HCT116 (cell line): ENCODE data around the gene RNF128. TPM values are rescaled to one million over a fixed set of nuclear protein-coding genes. Genes with fewer than 3 reads are reported as not detected.

Source experiments
- ATAC-seq: fragments of 200-7000 bp; cut with Tn5 transposase; 2 replicates; pipeline ENCODE4 v1.9.1; 2020; ENCODE audit warnings: mild to moderate bottlenecking, moderate library complexity
- BruUV-seq: library from RNA; stranded (reverse); fragments of 400-500 nt; replicated peaks from 2 replicates; lab custom pipeline; 2021; lab: Mats Ljungman, UMichigan
- CTCF ChIA-PET: fragments of 300-600 bp; sonication (Branson Sonifier 250); formaldehyde crosslinking; loops from one replicate; lab custom pipeline; 2021; ENCODE audit warnings: antibody characterized with exemption; lab: Charles Lee
- POLR2A ChIA-PET: fragments of 300-600, 350-600 bp; sonication (Branson Sonifier 250); formaldehyde crosslinking; loops from one replicate; lab custom pipeline; 2021; ENCODE audit warnings: antibody characterized with exemption; lab: Charles Lee
- RAD21 ChIA-PET, 2 experiments: fragments of 300-600 bp; sonication (Branson Sonifier 250); formaldehyde crosslinking; loops; one replicate each; lab custom pipeline; 2023; ENCODE audit warnings: low total read pairs in 2 of 2; ENCODE audit not compliant: uncharacterized antibody in 2 of 2, unreplicated experiment in 2 of 2, low non-redundant PET in 1 of 2; lab: Charles Lee
- DNase-seq: peaks from one replicate; pipeline ENCODE4 v3.0.0-alpha.2; 2010; ENCODE audit warnings: low read depth, low spot score
- H2AFZ ChIP-seq: fragments of 200-600 bp; shearing (Covaris generic), sonication (generic); 2 replicates; pipeline ENCODE4 v1.6.1; 2017; ENCODE audit warnings: low read depth, mixed run types, mixed read lengths, antibody characterized with exemption, low read length; ENCODE audit not compliant: poor library complexity, severe bottlenecking
- H3K27ac ChIP-seq: 2 replicates; pipeline ENCODE4 v1.5.1; 2012; ENCODE audit warnings: low read depth, low read length
- H3K27me3 ChIP-seq: fragments of 200-600 bp; sonication (generic); 2 replicates; pipeline ENCODE4 v1.6.1; 2016; ENCODE audit warnings: mixed run types, low read length, mixed read lengths; ENCODE audit not compliant: insufficient read depth
- H3K36me3 ChIP-seq, 2 experiments: fragments of 200-500 bp in 1 of 2; fragments of 200-600 bp in 1 of 2; sonication (Bioruptor generic) in 1 of 2; sonication (generic) in 1 of 2; 2 replicates each; pipeline versions ENCODE4 v1.5.1 to v1.6.1; 2014 to 2016; ENCODE audit warnings: low read length in 2 of 2, inconsistent platforms in 1 of 2, mixed read lengths in 1 of 2, mixed run types in 1 of 2; ENCODE audit not compliant: insufficient read depth in 2 of 2, control insufficient read depth in 1 of 2
- H3K4me1 ChIP-seq, 2 experiments: fragments of 200-600 bp in 1 of 2; sonication (generic) in 1 of 2; 2 replicates each; pipeline versions ENCODE4 v1.5.1 to v1.6.1; 2012 to 2017; ENCODE audit warnings: low read length in 2 of 2, inconsistent platforms in 1 of 2, mild to moderate bottlenecking in 1 of 2, mixed read lengths in 1 of 2, mixed run types in 1 of 2, moderate library complexity in 1 of 2; ENCODE audit not compliant: insufficient read depth in 2 of 2, control insufficient read depth in 1 of 2
- H3K4me2 ChIP-seq: fragments of 200-600 bp; sonication (generic); 2 replicates; pipeline ENCODE4 v1.6.1; 2017; ENCODE audit warnings: mixed run types, low read length, mixed read lengths
- H3K4me3 ChIP-seq, 2 experiments: fragments of 200-600 bp in 1 of 2; sonication (generic) in 1 of 2; replicated peaks in 1 of 2; 2 replicates each; pipeline ENCODE4 v1.5.1; 2011 to 2016; ENCODE audit warnings: low read length in 2 of 2, control low read depth in 1 of 2, low read depth in 1 of 2, mild to moderate bottlenecking in 1 of 2, mixed read lengths in 1 of 2, mixed run types in 1 of 2
- H3K79me2 ChIP-seq: fragments of 200-600 bp; sonication (generic); 2 replicates; pipeline ENCODE4 v1.6.1; 2017; ENCODE audit warnings: mild to moderate bottlenecking, mixed run types, low read length, moderate library complexity, mixed read lengths; ENCODE audit not compliant: insufficient read depth
- H3K9ac ChIP-seq: fragments of 200-600 bp; sonication (generic); 2 replicates; pipeline ENCODE4 v1.6.1; 2016; ENCODE audit warnings: low read length, mixed read lengths
- H3K9me2 ChIP-seq: fragments of 200-600 bp; sonication (generic), shearing (Covaris generic); 2 replicates; pipeline ENCODE4 v1.6.1; 2017; ENCODE audit warnings: mixed run types, mild to moderate bottlenecking, moderate library complexity; ENCODE audit not compliant: insufficient read depth
- H3K9me3 ChIP-seq, 2 experiments: fragments of 200-500 bp in 1 of 2; fragments of 200-600 bp in 1 of 2; sonication (Bioruptor generic) in 1 of 2; sonication (generic) in 1 of 2; 2 replicates each; pipeline ENCODE4 v1.6.1; 2014 to 2017; ENCODE audit warnings: low read length in 2 of 2, mixed read lengths in 2 of 2, inconsistent platforms in 1 of 2, low read depth in 1 of 2, mild to moderate bottlenecking in 1 of 2, mixed run types in 1 of 2, moderate library complexity in 1 of 2; ENCODE audit not compliant: control insufficient read depth in 1 of 2, insufficient read depth in 1 of 2
- H4K20me1 ChIP-seq: fragments of 200-600 bp; sonication (generic), shearing (Covaris generic); 2 replicates; pipeline ENCODE4 v1.6.1; 2017; ENCODE audit warnings: mixed run types, mild to moderate bottlenecking, moderate library complexity; ENCODE audit not compliant: insufficient read depth
- EGR1 ChIP-seq: IDR thresholded peaks from 2 replicates; pipeline ENCODE4 v1.6.1; 2012; ENCODE audit warnings: low read depth
- ELF1 ChIP-seq: IDR thresholded peaks from 2 replicates; pipeline ENCODE4 v1.6.1; 2012; ENCODE audit warnings: low read depth, borderline replicate concordance
- EZH2 ChIP-seq: fragments of 200-600 bp; sonication (generic); IDR thresholded peaks from 2 replicates; pipeline ENCODE4 v1.6.1; 2017; ENCODE audit warnings: antibody characterized with exemption, mixed run types
- FOSL1 ChIP-seq: IDR thresholded peaks from 2 replicates; pipeline ENCODE4 v1.6.1; 2012; ENCODE audit warnings: low read depth
- MAX ChIP-seq: IDR thresholded peaks from 2 replicates; pipeline ENCODE4 v1.6.1; 2012
- RAD21 ChIP-seq: IDR thresholded peaks from 2 replicates; pipeline ENCODE4 v1.6.1; 2012; ENCODE audit warnings: low read depth, mild to moderate bottlenecking
- SIN3A ChIP-seq: IDR thresholded peaks from 2 replicates; pipeline ENCODE4 v1.6.1; 2012; ENCODE audit warnings: low read depth
- TCF7L2 ChIP-seq: IDR thresholded peaks from 2 replicates; pipeline ENCODE4 v1.7.0; 2011; ENCODE audit warnings: borderline replicate concordance, inconsistent platforms; ENCODE audit not compliant: insufficient read depth, insufficient read length; ENCODE audit errors: extremely low read depth
- ZFX ChIP-seq: fragments of 450-650 bp; IDR thresholded peaks from 2 replicates; pipeline ENCODE4 v1.6.1; 2017
- ZNF274 ChIP-seq: fragments of 200-500 bp; sonication (Bioruptor generic); IDR thresholded peaks from 2 replicates; pipeline ENCODE4 v1.6.1; 2014; ENCODE audit warnings: mild to moderate bottlenecking, low read depth, low read length, inconsistent platforms
- intact Hi-C: fragments of 100-400 bp; cut with micrococcal nuclease; formaldehyde crosslinking; loops from 2 replicates; pipeline ENCODE4 v1.10.0; 2022
- total RNA-seq: library from RNA; stranded (reverse); gene quantifications from one replicate; pipeline ENCODE4 v1.2.1, GENCODE V29; 2021; ENCODE audit not compliant: unreplicated experiment
- TF ChIP-seq, protein P1 (sequence below): IDR thresholded peaks from 2 replicates; pipeline ENCODE4 v1.6.1; 2012
- TF ChIP-seq, protein P2 (sequence below), 3 experiments: fragments of 200-600 bp in 1 of 3; sonication (generic) in 1 of 3; IDR thresholded peaks in 2 of 3; conservative IDR thresholded peaks in 1 of 3; 2 replicates each; pipeline ENCODE4 v1.5.1; 2012 to 2017; ENCODE audit warnings: low read depth in 2 of 3, low read length in 2 of 3, antibody characterized with exemption in 1 of 3, borderline replicate concordance in 1 of 3, control low read depth in 1 of 3, mild to moderate bottlenecking in 1 of 3, mixed read lengths in 1 of 3, mixed run types in 1 of 3, moderate library complexity in 1 of 3; ENCODE audit not compliant: insufficient read depth in 1 of 3
- TF ChIP-seq, protein P3 (sequence below): IDR thresholded peaks from 2 replicates; pipeline ENCODE4 v1.6.1; 2011; ENCODE audit warnings: mild to moderate bottlenecking, low read length, moderate library complexity; ENCODE audit not compliant: insufficient replicate concordance; ENCODE audit errors: extremely low read depth

The RNF128 gene
- total RNA-seq, 1 experiment from 2014 or later = 5.8 TPM

DNA sequence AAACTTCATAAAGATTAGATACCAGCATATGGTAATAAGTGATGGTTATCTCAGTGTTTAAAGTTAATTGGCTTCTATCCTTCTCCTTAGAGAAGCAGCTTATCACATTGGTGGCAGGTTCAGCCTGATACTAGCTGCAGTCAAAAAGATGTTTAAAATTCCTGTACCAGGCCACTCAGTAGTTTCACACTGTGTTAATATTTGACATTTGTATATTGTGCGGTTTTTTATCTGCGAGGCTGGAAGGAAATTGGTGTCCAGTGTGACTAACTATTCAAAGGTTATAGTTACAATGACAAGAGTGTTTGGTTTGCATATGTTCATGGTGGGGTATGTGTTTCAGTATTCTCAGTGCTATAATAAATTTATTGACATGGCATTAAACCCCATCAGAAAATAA lies 48.5 kb downstream of the RNF128 start:
- Histone ChIP-seq H3K4me2 (no peak overlapping the region), H3K4me3 (no peak overlapping the region), H3K27me3 (no peaks in the 10 kb centered on the region), H3K9me2 (no peaks in the 10 kb centered on the region), H3K36me3 (no peaks in the 10 kb centered on the region), H3K9ac (no peak overlapping the region), H3K79me2 (no peaks in the 10 kb centered on the region), H3K9me3 (no peaks in the 10 kb centered on the region), H2AFZ (no peak overlapping the region), H3K4me1 (no peaks in the 10 kb centered on the region), H3K27ac (no peak overlapping the region), H4K20me1 (no peaks in the 10 kb centered on the region)
- DNase-seq (no peak), ATAC-seq (no peak)
- intact Hi-C loops = no loop called here
- POLR2A ChIA-PET = no interaction called here
- RAD21 ChIA-PET = no interaction called here
- BruUV-seq = no TSS peak
- TF ChIP-seq ELF1 (no peak), ZFX (no peak), FOSL1 (no peak), EZH2 (no peak), SIN3A (no peak), RAD21 (no peak)
- TF ChIP-seq, protein P1, sequence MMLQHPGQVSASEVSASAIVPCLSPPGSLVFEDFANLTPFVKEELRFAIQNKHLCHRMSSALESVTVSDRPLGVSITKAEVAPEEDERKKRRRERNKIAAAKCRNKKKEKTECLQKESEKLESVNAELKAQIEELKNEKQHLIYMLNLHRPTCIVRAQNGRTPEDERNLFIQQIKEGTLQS = no peak
- CTCF ChIA-PET = no interaction called here

- no peak overlapping the region for H3K9ac ChIP-seq
- no peaks in the 10 kb centered on the region for H3K27me3 ChIP-seq
- ChIA-PET CTCF (no interaction called here), POLR2A (no interaction called here), RAD21 (no interaction called here)
- no peaks in the 10 kb centered on the region for H4K20me1 ChIP-seq
- H2AFZ ChIP-seq = no peak overlapping the region
- DNase-seq (no peak), ATAC-seq (no peak)
- H3K79me2 ChIP-seq = no peaks in the 10 kb centered on the region
- BruUV-seq = no TSS peak
- intact Hi-C loops = no loop called here
- H3K9me3 ChIP-seq = no peaks in the 10 kb centered on the region
- H3K9me2 ChIP-seq = no peaks in the 10 kb centered on the region
- H3K27ac ChIP-seq = no peak overlapping the region
- H3K4me2 ChIP-seq = no peak overlapping the region
- H3K36me3 ChIP-seq = no peaks in the 10 kb centered on the region
- TF ChIP-seq RAD21 (no peak), ZFX (no peak), ELF1 (no peak), SIN3A (no peak), EGR1 (no peak), ZNF274 (no peak), TCF7L2 (no peak), MAX (no peak)
- TF ChIP-seq, protein P2, sequence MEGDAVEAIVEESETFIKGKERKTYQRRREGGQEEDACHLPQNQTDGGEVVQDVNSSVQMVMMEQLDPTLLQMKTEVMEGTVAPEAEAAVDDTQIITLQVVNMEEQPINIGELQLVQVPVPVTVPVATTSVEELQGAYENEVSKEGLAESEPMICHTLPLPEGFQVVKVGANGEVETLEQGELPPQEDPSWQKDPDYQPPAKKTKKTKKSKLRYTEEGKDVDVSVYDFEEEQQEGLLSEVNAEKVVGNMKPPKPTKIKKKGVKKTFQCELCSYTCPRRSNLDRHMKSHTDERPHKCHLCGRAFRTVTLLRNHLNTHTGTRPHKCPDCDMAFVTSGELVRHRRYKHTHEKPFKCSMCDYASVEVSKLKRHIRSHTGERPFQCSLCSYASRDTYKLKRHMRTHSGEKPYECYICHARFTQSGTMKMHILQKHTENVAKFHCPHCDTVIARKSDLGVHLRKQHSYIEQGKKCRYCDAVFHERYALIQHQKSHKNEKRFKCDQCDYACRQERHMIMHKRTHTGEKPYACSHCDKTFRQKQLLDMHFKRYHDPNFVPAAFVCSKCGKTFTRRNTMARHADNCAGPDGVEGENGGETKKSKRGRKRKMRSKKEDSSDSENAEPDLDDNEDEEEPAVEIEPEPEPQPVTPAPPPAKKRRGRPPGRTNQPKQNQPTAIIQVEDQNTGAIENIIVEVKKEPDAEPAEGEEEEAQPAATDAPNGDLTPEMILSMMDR (IDR thresholded peaks at IDR 0.05 in 2 of 3, conservative IDR thresholded peaks at IDR 0.05 in 1 of 3; ENCODE audit: borderline replicate concordance in 1 of 3, insufficient read depth in 1 of 3, low read depth in 2 of 3, low read length in 2 of 3) = no peak
- TF ChIP-seq, protein P3, sequence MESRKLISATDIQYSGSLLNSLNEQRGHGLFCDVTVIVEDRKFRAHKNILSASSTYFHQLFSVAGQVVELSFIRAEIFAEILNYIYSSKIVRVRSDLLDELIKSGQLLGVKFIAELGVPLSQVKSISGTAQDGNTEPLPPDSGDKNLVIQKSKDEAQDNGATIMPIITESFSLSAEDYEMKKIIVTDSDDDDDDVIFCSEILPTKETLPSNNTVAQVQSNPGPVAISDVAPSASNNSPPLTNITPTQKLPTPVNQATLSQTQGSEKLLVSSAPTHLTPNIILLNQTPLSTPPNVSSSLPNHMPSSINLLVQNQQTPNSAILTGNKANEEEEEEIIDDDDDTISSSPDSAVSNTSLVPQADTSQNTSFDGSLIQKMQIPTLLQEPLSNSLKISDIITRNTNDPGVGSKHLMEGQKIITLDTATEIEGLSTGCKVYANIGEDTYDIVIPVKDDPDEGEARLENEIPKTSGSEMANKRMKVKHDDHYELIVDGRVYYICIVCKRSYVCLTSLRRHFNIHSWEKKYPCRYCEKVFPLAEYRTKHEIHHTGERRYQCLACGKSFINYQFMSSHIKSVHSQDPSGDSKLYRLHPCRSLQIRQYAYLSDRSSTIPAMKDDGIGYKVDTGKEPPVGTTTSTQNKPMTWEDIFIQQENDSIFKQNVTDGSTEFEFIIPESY = no peak
- no peak overlapping the region for H3K4me3 ChIP-seq
- H3K4me1 ChIP-seq = no peaks in the 10 kb centered on the region
Observed at GRCh38 chrX:106780264-106780663, 53.8 kb downstream of the RNF128 start.
